HEK293 (cell line): ENCODE measurements around the gene POLR3GL.

ENCODE experiments used
- CTCF ChIA-PET: fragments of 350-600 bp; formaldehyde crosslinking; extraction: SDS; loops from one replicate; lab custom pipeline; 2021; ENCODE audit warnings: antibody characterized with exemption; lab: Yijun Ruan, JAX
- POLR2A ChIA-PET: fragments of 300-600 bp; formaldehyde crosslinking; extraction: SDS; loops from one replicate; lab custom pipeline; 2020; ENCODE audit warnings: antibody characterized with exemption, inconsistent platforms; lab: Yijun Ruan, JAX
- H3K27ac ChIP-seq: fragments of 200-500 bp; sonication (Bioruptor generic); 2 replicates; pipeline ENCODE4 v1.5.1; 2014; ENCODE audit warnings: low read depth, low read length, control low read depth, inconsistent platforms; ENCODE audit errors: extremely low read depth
- H3K36me3 ChIP-seq, 2 experiments: fragments of 200-500 bp in 1 of 2; sonication (Bioruptor generic) in 1 of 2; 1 replicate in 1 of 2; 2 replicates in 1 of 2; pipeline ENCODE4 v1.5.1; 2014 to 2017; ENCODE audit warnings: inconsistent platforms in 2 of 2, low read length in 2 of 2; ENCODE audit not compliant: control insufficient read depth in 2 of 2, insufficient read depth in 1 of 2
- H3K4me1 ChIP-seq: fragments of 200-500 bp; sonication (Bioruptor generic); 2 replicates; pipeline ENCODE4 v1.5.1; 2014; ENCODE audit warnings: mild to moderate bottlenecking, low read length, inconsistent platforms; ENCODE audit not compliant: control insufficient read depth, insufficient read depth
- H3K4me3 ChIP-seq: 2 replicates; pipeline ENCODE4 v1.5.1; 2011; ENCODE audit warnings: low read depth, mild to moderate bottlenecking, control low read depth, low read length, moderate library complexity
- H3K9me3 ChIP-seq: fragments of 200-500 bp; sonication (Bioruptor generic); 2 replicates; pipeline ENCODE4 v1.5.1; 2014; ENCODE audit warnings: low read depth, low read length, inconsistent platforms; ENCODE audit not compliant: control insufficient read depth, insufficient read depth
- HOXD13 ChIP-seq: sonication (generic); formaldehyde crosslinking; IDR thresholded peaks from 2 replicates; pipeline ENCODE4 v1.8.0; 2022; ENCODE audit warnings: missing genetic modification reagents, borderline replicate concordance
- KLF8 ChIP-seq: fragments of 450-650 bp; formaldehyde crosslinking; IDR thresholded peaks from 2 replicates; pipeline ENCODE4 v1.5.1; 2016; ENCODE audit warnings: missing biosample characterization, missing genetic modification characterization
- MYNN ChIP-seq: fragments of 450-650 bp; formaldehyde crosslinking; IDR thresholded peaks from 2 replicates; pipeline ENCODE4 v1.5.1; 2016; ENCODE audit warnings: missing biosample characterization, missing genetic modification characterization, borderline replicate concordance
- OSR2 ChIP-seq: fragments of 450-650 bp; formaldehyde crosslinking; IDR thresholded peaks from 2 replicates; pipeline ENCODE4 v1.5.1; 2016; ENCODE audit warnings: missing biosample characterization, missing genetic modification characterization
- PATZ1 ChIP-seq: fragments of 450-650 bp; formaldehyde crosslinking; IDR thresholded peaks from 2 replicates; pipeline ENCODE4 v1.5.1; 2016; ENCODE audit warnings: missing biosample characterization, missing genetic modification characterization
- PBX3 ChIP-seq: sonication (generic); formaldehyde crosslinking; IDR thresholded peaks from 2 replicates; pipeline ENCODE4 v1.8.1; 2022; ENCODE audit warnings: mild to moderate bottlenecking, moderate library complexity, missing genetic modification reagents
- SP7 ChIP-seq: fragments of 450-650 bp; formaldehyde crosslinking; IDR thresholded peaks from 2 replicates; pipeline ENCODE4 v1.5.1; 2016; ENCODE audit warnings: missing biosample characterization, missing genetic modification characterization
- WT1 ChIP-seq: fragments of 450-650 bp; formaldehyde crosslinking; IDR thresholded peaks from 2 replicates; pipeline ENCODE4 v1.5.1; 2016; ENCODE audit warnings: missing biosample characterization, missing genetic modification characterization
- ZBTB1 ChIP-seq: fragments of 450-650 bp; formaldehyde crosslinking; IDR thresholded peaks from 2 replicates; pipeline ENCODE4 v1.5.1; 2016; ENCODE audit warnings: missing biosample characterization, missing genetic modification characterization
- ZNF133 ChIP-seq: fragments of 450-650 bp; formaldehyde crosslinking; IDR thresholded peaks from 2 replicates; pipeline ENCODE4 v1.5.1; 2016; ENCODE audit warnings: missing biosample characterization, missing genetic modification characterization
- ZNF239 ChIP-seq: fragments of 450-650 bp; formaldehyde crosslinking; IDR thresholded peaks from 2 replicates; pipeline ENCODE4 v1.5.1; 2016; ENCODE audit warnings: missing biosample characterization, missing genetic modification characterization
- ZNF280D ChIP-seq: fragments of 450-650 bp; formaldehyde crosslinking; IDR thresholded peaks from 2 replicates; pipeline ENCODE4 v1.5.1; 2016; ENCODE audit warnings: missing biosample characterization, missing genetic modification characterization
- ZNF350 ChIP-seq: fragments of 450-650 bp; formaldehyde crosslinking; IDR thresholded peaks from 2 replicates; pipeline ENCODE4 v1.5.0; 2017; ENCODE audit warnings: missing biosample characterization, mild to moderate bottlenecking, missing genetic modification characterization
- ZNF664 ChIP-seq: fragments of 450-650 bp; formaldehyde crosslinking; IDR thresholded peaks from 2 replicates; pipeline ENCODE4 v1.5.1; 2016; ENCODE audit warnings: missing biosample characterization, missing genetic modification characterization
- TF ChIP-seq, protein P1 (sequence below): fragments of 450-650 bp; formaldehyde crosslinking; IDR thresholded peaks from 2 replicates; pipeline ENCODE4 v1.5.1; 2017; ENCODE audit warnings: missing biosample characterization, missing genetic modification characterization

The POLR3GL gene

GRCh38 chr1:145957443-145958319, 6.8 kb upstream of the POLR3GL start, which contains the start of gene LIX1L (continued):
- TF ChIP-seq PBX3 (CRISPR knock-in tag) = peak; percentile 96; the same call in 1 of the 2 replicates
- peak; percentile 45; the same call in 1 of the 2 replicates for TF ChIP-seq OSR2 (tag by site-specific recombination)
- TF ChIP-seq KLF8 (tag by site-specific recombination) = peak; percentile 79
- TF ChIP-seq WT1 = peak; percentile 88
- no peak for TF ChIP-seq HOXD13 (CRISPR knock-in tag)
- peak; percentile 81 for TF ChIP-seq PATZ1 (tag by site-specific recombination)
- no peak for TF ChIP-seq ZNF350 (tag by site-specific recombination)
- peak; percentile 40; the same call in 1 of the 2 replicates for TF ChIP-seq SP7 (tag by site-specific recombination)
- no peak for TF ChIP-seq ZNF280D (tag by site-specific recombination)
- TF ChIP-seq ZNF239 = no peak

- ChIA-PET CTCF (interaction anchor here (0.5 to 3.6 kb wide), 10 partner anchors 18 to 109 kb away, joined by 3 to 15 read pairs (median 4); partner anchors contain the start of gene RBM8A), POLR2A (interaction anchor here (1.0 to 2.6 kb wide), 10 partner anchors 8 to 109 kb away, joined by 3 to 51 read pairs (median 4); partner anchors contain the start of genes PEX11B and RBM8A)
- TF ChIP-seq ZNF133 (tag by site-specific recombination) (no peak), ZNF664 (tag by site-specific recombination) (peak; percentile 91), ZBTB1 (tag by site-specific recombination) (no peak), MYNN (no peak)
- TF ChIP-seq, protein P1, sequence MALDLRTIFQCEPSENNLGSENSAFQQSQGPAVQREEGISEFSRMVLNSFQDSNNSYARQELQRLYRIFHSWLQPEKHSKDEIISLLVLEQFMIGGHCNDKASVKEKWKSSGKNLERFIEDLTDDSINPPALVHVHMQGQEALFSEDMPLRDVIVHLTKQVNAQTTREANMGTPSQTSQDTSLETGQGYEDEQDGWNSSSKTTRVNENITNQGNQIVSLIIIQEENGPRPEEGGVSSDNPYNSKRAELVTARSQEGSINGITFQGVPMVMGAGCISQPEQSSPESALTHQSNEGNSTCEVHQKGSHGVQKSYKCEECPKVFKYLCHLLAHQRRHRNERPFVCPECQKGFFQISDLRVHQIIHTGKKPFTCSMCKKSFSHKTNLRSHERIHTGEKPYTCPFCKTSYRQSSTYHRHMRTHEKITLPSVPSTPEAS (tag by site-specific recombination) = peak; percentile 70; the same call in 1 of the 2 replicates
- no peak overlapping the region for H3K4me3 ChIP-seq
- no peaks in the 10 kb centered on the region for H3K36me3 ChIP-seq
- no peaks in the 10 kb centered on the region for H3K9me3 ChIP-seq
- H3K27ac ChIP-seq = no peak overlapping the region
- peaks cover 10% of the 10 kb centered on the region for H3K4me1 ChIP-seq
Observed at GRCh38 chr1:145958734-145959133, 5.8 kb upstream of the POLR3GL start.
